DND-41 (cell line): ENCODE data around the gene RIC8A.

ENCODE experiments used
- ATAC-seq: fragments of 200-7000 bp; cut with Tn5 transposase; 3 replicates; pipeline ENCODE4 v1.9.1; 2021; ENCODE audit warnings: low read depth; ENCODE audit not compliant: insufficient read depth
- DNase-seq: peaks from one replicate; pipeline ENCODE4 v3.0.0-alpha.2; 2020
- H2AFZ ChIP-seq: 2 replicates; pipeline ENCODE4 v1.6.0; 2012; ENCODE audit warnings: low read depth, low read length
- H3K27ac ChIP-seq: 2 replicates; pipeline ENCODE4 v1.5.1; 2012; ENCODE audit warnings: low read length, inconsistent platforms
- H3K27me3 ChIP-seq: fragments of 200-600 bp; sonication (generic); 2 replicates; pipeline ENCODE4 v1.6.0; 2012; ENCODE audit warnings: low read length, mild to moderate bottlenecking, inconsistent platforms; ENCODE audit not compliant: insufficient read depth, poor library complexity
- H3K36me3 ChIP-seq: 2 replicates; pipeline ENCODE4 v1.5.1; 2012; ENCODE audit warnings: low read length, inconsistent platforms; ENCODE audit not compliant: insufficient read depth
- H3K4me1 ChIP-seq: 2 replicates; pipeline ENCODE4 v1.5.1; 2012; ENCODE audit warnings: mild to moderate bottlenecking, low read length; ENCODE audit not compliant: insufficient read depth
- H3K4me2 ChIP-seq: 2 replicates; pipeline ENCODE4 v1.6.0; 2012; ENCODE audit warnings: mild to moderate bottlenecking, moderate library complexity, low read length, inconsistent platforms; ENCODE audit not compliant: insufficient read depth
- H3K4me3 ChIP-seq, 2 experiments: fragments of 200-600 bp in 1 of 2; shearing (Covaris generic) in 1 of 2; 2 replicates each; pipeline ENCODE4 v1.5.1; 2012 to 2016; ENCODE audit warnings: inconsistent platforms in 2 of 2, low read length in 2 of 2, mild to moderate bottlenecking in 2 of 2, low read depth in 1 of 2, moderate library complexity in 1 of 2
- H3K79me2 ChIP-seq: 2 replicates; pipeline ENCODE4 v1.6.0; 2012; ENCODE audit warnings: low read length, inconsistent platforms; ENCODE audit not compliant: insufficient read depth
- H3K9ac ChIP-seq: 2 replicates; pipeline ENCODE4 v1.6.0; 2012; ENCODE audit warnings: low read depth, mild to moderate bottlenecking, inconsistent platforms, low read length, moderate library complexity
- H3K9me3 ChIP-seq: 2 replicates; pipeline ENCODE4 v1.5.1; 2012; ENCODE audit warnings: low read length, moderate library complexity, mild to moderate bottlenecking, inconsistent platforms; ENCODE audit not compliant: insufficient read depth, severe bottlenecking
- H4K20me1 ChIP-seq: 2 replicates; pipeline ENCODE4 v1.6.0; 2012; ENCODE audit warnings: low read length; ENCODE audit not compliant: insufficient read depth
- EZH2 ChIP-seq: IDR thresholded peaks from 3 replicates; pipeline ENCODE4 v1.6.1; 2012; ENCODE audit warnings: borderline replicate concordance, low read depth, mild to moderate bottlenecking, moderate library complexity, low read length, inconsistent platforms; ENCODE audit not compliant: severe bottlenecking
- TF ChIP-seq, protein P1 (sequence below): IDR thresholded peaks from 2 replicates; pipeline ENCODE4 v1.5.1; 2012; ENCODE audit warnings: borderline replicate concordance, low read length, moderate library complexity, mild to moderate bottlenecking; ENCODE audit not compliant: poor library complexity, severe bottlenecking; ENCODE audit errors: extremely low read depth

Gene RIC8A

DNA sequence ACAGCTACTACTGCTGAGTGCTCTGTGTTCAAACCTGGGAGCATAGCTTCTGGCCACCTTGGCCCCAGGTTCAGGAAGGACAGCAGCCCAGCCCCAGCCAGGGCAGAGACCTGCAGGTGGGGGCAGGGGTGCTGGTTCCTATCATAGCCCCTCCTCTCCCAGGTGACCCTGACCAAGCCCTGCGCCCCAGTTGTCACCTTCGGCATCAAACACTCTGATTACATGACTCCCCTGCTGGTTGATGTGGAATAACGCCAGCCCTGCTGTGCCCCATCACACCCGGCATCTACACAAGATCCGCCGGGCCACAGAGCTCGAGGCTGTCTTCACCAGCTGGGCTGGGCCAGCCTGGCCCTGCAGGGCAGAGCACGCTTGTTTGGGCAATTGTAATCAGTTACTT lies 7.7 kb upstream of the RIC8A start:
- Histone ChIP-seq H3K4me3 (no peak overlapping the region), H3K79me2 (no peaks in the 10 kb centered on the region; the same call in 1 of the 2 replicates), H3K36me3 (peaks cover 11% of the 10 kb centered on the region), H4K20me1 (peaks cover 21% of the 10 kb centered on the region; the same call in 1 of the 2 replicates), H3K9me3 (no peaks in the 10 kb centered on the region), H2AFZ (no peak overlapping the region), H3K4me1 (no peaks in the 10 kb centered on the region), H3K9ac (no peak overlapping the region), H3K4me2 (no peak overlapping the region), H3K27ac (no peak overlapping the region), H3K27me3 (no peaks in the 10 kb centered on the region)
- DNase-seq (peak; percentile 4), ATAC-seq (peak; percentile 38; the same call in 1 of the 3 replicates)
- TF ChIP-seq EZH2 = no peak
- TF ChIP-seq, protein P1, sequence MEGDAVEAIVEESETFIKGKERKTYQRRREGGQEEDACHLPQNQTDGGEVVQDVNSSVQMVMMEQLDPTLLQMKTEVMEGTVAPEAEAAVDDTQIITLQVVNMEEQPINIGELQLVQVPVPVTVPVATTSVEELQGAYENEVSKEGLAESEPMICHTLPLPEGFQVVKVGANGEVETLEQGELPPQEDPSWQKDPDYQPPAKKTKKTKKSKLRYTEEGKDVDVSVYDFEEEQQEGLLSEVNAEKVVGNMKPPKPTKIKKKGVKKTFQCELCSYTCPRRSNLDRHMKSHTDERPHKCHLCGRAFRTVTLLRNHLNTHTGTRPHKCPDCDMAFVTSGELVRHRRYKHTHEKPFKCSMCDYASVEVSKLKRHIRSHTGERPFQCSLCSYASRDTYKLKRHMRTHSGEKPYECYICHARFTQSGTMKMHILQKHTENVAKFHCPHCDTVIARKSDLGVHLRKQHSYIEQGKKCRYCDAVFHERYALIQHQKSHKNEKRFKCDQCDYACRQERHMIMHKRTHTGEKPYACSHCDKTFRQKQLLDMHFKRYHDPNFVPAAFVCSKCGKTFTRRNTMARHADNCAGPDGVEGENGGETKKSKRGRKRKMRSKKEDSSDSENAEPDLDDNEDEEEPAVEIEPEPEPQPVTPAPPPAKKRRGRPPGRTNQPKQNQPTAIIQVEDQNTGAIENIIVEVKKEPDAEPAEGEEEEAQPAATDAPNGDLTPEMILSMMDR = no peak

GRCh38 chr11:200224-201003 lies 7.1 kb upstream of the RIC8A start:
- H2AFZ ChIP-seq = no peak overlapping the region
- peaks cover 6% of the 10 kb centered on the region for H3K79me2 ChIP-seq
- H3K9ac ChIP-seq = no peak overlapping the region
- no peaks in the 10 kb centered on the region for H3K27me3 ChIP-seq
- H3K27ac ChIP-seq = no peak overlapping the region
- ATAC-seq = no peak
- H3K36me3 ChIP-seq = peaks cover 17% of the 10 kb centered on the region
- H3K4me3 ChIP-seq = no peak overlapping the region
- DNase-seq = no peak
- H3K4me1 ChIP-seq = peaks cover 4% of the 10 kb centered on the region
- TF ChIP-seq EZH2 = no peak
- TF ChIP-seq, protein P1 = no peak
- no peaks in the 10 kb centered on the region for H3K9me3 ChIP-seq
- H4K20me1 ChIP-seq = peaks cover 24% of the 10 kb centered on the region
- no peak overlapping the region for H3K4me2 ChIP-seq

- no peak overlapping the region for H2AFZ ChIP-seq
- H3K9me3 ChIP-seq = no peaks in the 10 kb centered on the region
- DNase-seq (no peak), ATAC-seq (no peak)
- H3K79me2 ChIP-seq = peaks cover 22% of the 10 kb centered on the region
- no peak overlapping the region for H3K4me2 ChIP-seq
- H3K9ac ChIP-seq = no peak overlapping the region
- no peak overlapping the region for H3K4me3 ChIP-seq
- H4K20me1 ChIP-seq = peaks cover 37% of the 10 kb centered on the region
- peaks cover 21% of the 10 kb centered on the region for H3K36me3 ChIP-seq
- TF ChIP-seq, protein P1 = no peak
- TF ChIP-seq EZH2 = no peak
- no peaks in the 10 kb centered on the region for H3K27me3 ChIP-seq
- no peak overlapping the region for H3K27ac ChIP-seq
- peaks cover 17% of the 10 kb centered on the region for H3K4me1 ChIP-seq
Observed at GRCh38 chr11:201966-202365, 5.5 kb upstream of the RIC8A start.
